ENCODE measurements around the gene ERICH6B. TPM values are rescaled to one million over a fixed set of nuclear protein-coding genes. Genes with fewer than 3 reads are reported as not detected.

Gene ERICH6B
- total RNA-seq, 3 donors from 2014 or later = not detected

GRCh38 chr13:45501175-45501526 is 114.4 kb downstream of the ERICH6B start:
- H3K9me3 ChIP-seq = no peaks in the 10 kb centered on the region
- intact Hi-C loops (cut with DNase I; ENCODE audit: low total_unique reads) = no loop called here
- DNase-seq (ENCODE audit: low spot score in 2 of 2) = no peak
- H3K4me3 ChIP-seq = no peak overlapping the region
- TF ChIP-seq CTCF (IDR thresholded peaks at IDR 0.05) = no peak
- no peak for TF ChIP-seq POLR2AphosphoS5 (IDR thresholded peaks at IDR 0.05)
- TF ChIP-seq POLR2A (IDR thresholded peaks at IDR 0.05) = no peak
- H3K4me1 ChIP-seq = no peaks in the 10 kb centered on the region
- peaks cover 5% of the 10 kb centered on the region for H3K36me3 ChIP-seq
- no peak overlapping the region for H3K27ac ChIP-seq
- no peaks in the 10 kb centered on the region for H3K27me3 ChIP-seq

- Histone ChIP-seq H3K4me3 (no peak overlapping the region), H3K27ac (no peak overlapping the region), H3K9me3 (no peaks in the 10 kb centered on the region), H3K36me3 (peaks cover 5% of the 10 kb centered on the region), H3K4me1 (no peaks in the 10 kb centered on the region), H3K27me3 (no peaks in the 10 kb centered on the region)
- intact Hi-C loops (cut with DNase I; ENCODE audit: low total_unique reads) = no loop called here
- TF ChIP-seq POLR2AphosphoS5 (IDR thresholded peaks at IDR 0.05) (no peak), POLR2A (IDR thresholded peaks at IDR 0.05) (no peak), CTCF (IDR thresholded peaks at IDR 0.05) (no peak)
- no peak for DNase-seq (ENCODE audit: low spot score in 2 of 2)
These were observed 114.9 kb downstream of the ERICH6B start for GRCh38 chr13:45500492-45501174.

GRCh38 chr13:45496942-45497341 is 118.6 kb downstream of the ERICH6B start:
- no peaks in the 10 kb centered on the region for H3K9me3 ChIP-seq
- intact Hi-C loops (cut with DNase I; ENCODE audit: low total_unique reads) = no loop called here
- H3K36me3 ChIP-seq = no peaks in the 10 kb centered on the region
- no peak overlapping the region for H3K27ac ChIP-seq
- no peak overlapping the region for H3K4me3 ChIP-seq
- H3K27me3 ChIP-seq = no peaks in the 10 kb centered on the region
- no peak for TF ChIP-seq POLR2A (IDR thresholded peaks at IDR 0.05)
- TF ChIP-seq CTCF (IDR thresholded peaks at IDR 0.05) = no peak
- no peak for TF ChIP-seq POLR2AphosphoS5 (IDR thresholded peaks at IDR 0.05)
- no peak for DNase-seq (ENCODE audit: low spot score in 2 of 2)
- no peaks in the 10 kb centered on the region for H3K4me1 ChIP-seq

GRCh38 chr13:45492538-45492937 is 123.0 kb downstream of the ERICH6B start:
- TF ChIP-seq POLR2A (IDR thresholded peaks at IDR 0.05) (no peak), POLR2AphosphoS5 (IDR thresholded peaks at IDR 0.05) (no peak), CTCF (IDR thresholded peaks at IDR 0.05) (no peak)
- no peaks in the 10 kb centered on the region for H3K4me1 ChIP-seq
- H3K27ac ChIP-seq = no peak overlapping the region
- no peaks in the 10 kb centered on the region for H3K9me3 ChIP-seq
- no peak for DNase-seq (ENCODE audit: low spot score in 2 of 2)
- no peak overlapping the region for H3K4me3 ChIP-seq
- intact Hi-C loops (cut with DNase I; ENCODE audit: low total_unique reads) = no loop called here
- H3K27me3 ChIP-seq = no peaks in the 10 kb centered on the region
- H3K36me3 ChIP-seq = no peaks in the 10 kb centered on the region

Other genes starting within 250 kb of the ERICH6B start
- gene SLC25A30, start 197.4 kb downstream of the ERICH6B start, total RNA-seq = 10 to 100 TPM; 11.7 to 20.3 (median 14.4) TPM
- 10 to 100 TPM; 30.4 to 45.1 (median 39.7) TPM for gene COG3, start 150.8 kb downstream of the ERICH6B start, total RNA-seq
- gene CBY2, start 86.6 kb upstream of the ERICH6B start, total RNA-seq = not detected
- gene SIAH3, start 236.0 kb upstream of the ERICH6B start, total RNA-seq = under 1 TPM in 1 of 3 donors, not detected in 2; under 0.01 TPM

All from breast epithelium (tissue), 4 donors.